Measurements from ENCODE around the gene PCBD1. TPM values are rescaled to one million over a fixed set of nuclear protein-coding genes. Genes with fewer than 3 reads are reported as not detected.

The PCBD1 gene
- total and polyA plus RNA-seq, 2 experiments from 2014 or later, result 33.3 to 78.5 TPM

DNA sequence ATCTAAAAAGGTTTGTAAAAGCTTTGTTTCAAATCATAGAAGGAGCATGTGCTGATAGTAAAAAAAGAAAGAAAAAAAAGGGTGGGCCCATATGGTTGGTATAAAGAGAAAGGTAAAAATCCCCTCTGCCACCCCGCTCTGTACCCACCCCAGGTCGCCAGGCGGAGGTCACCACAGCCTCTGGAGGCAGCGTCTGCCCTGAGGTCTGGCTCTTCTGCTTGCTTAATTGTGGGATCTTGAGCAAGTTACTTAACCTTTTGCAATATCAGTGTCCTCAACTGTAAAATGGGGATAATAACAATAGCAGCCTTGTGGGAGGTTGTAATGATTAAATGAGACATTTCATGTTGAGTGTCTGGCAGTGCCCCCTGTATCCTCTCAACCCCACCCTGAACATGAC is 10.7 kb upstream of the PCBD1 start (continued):
- TF ChIP-seq, protein P1, sequence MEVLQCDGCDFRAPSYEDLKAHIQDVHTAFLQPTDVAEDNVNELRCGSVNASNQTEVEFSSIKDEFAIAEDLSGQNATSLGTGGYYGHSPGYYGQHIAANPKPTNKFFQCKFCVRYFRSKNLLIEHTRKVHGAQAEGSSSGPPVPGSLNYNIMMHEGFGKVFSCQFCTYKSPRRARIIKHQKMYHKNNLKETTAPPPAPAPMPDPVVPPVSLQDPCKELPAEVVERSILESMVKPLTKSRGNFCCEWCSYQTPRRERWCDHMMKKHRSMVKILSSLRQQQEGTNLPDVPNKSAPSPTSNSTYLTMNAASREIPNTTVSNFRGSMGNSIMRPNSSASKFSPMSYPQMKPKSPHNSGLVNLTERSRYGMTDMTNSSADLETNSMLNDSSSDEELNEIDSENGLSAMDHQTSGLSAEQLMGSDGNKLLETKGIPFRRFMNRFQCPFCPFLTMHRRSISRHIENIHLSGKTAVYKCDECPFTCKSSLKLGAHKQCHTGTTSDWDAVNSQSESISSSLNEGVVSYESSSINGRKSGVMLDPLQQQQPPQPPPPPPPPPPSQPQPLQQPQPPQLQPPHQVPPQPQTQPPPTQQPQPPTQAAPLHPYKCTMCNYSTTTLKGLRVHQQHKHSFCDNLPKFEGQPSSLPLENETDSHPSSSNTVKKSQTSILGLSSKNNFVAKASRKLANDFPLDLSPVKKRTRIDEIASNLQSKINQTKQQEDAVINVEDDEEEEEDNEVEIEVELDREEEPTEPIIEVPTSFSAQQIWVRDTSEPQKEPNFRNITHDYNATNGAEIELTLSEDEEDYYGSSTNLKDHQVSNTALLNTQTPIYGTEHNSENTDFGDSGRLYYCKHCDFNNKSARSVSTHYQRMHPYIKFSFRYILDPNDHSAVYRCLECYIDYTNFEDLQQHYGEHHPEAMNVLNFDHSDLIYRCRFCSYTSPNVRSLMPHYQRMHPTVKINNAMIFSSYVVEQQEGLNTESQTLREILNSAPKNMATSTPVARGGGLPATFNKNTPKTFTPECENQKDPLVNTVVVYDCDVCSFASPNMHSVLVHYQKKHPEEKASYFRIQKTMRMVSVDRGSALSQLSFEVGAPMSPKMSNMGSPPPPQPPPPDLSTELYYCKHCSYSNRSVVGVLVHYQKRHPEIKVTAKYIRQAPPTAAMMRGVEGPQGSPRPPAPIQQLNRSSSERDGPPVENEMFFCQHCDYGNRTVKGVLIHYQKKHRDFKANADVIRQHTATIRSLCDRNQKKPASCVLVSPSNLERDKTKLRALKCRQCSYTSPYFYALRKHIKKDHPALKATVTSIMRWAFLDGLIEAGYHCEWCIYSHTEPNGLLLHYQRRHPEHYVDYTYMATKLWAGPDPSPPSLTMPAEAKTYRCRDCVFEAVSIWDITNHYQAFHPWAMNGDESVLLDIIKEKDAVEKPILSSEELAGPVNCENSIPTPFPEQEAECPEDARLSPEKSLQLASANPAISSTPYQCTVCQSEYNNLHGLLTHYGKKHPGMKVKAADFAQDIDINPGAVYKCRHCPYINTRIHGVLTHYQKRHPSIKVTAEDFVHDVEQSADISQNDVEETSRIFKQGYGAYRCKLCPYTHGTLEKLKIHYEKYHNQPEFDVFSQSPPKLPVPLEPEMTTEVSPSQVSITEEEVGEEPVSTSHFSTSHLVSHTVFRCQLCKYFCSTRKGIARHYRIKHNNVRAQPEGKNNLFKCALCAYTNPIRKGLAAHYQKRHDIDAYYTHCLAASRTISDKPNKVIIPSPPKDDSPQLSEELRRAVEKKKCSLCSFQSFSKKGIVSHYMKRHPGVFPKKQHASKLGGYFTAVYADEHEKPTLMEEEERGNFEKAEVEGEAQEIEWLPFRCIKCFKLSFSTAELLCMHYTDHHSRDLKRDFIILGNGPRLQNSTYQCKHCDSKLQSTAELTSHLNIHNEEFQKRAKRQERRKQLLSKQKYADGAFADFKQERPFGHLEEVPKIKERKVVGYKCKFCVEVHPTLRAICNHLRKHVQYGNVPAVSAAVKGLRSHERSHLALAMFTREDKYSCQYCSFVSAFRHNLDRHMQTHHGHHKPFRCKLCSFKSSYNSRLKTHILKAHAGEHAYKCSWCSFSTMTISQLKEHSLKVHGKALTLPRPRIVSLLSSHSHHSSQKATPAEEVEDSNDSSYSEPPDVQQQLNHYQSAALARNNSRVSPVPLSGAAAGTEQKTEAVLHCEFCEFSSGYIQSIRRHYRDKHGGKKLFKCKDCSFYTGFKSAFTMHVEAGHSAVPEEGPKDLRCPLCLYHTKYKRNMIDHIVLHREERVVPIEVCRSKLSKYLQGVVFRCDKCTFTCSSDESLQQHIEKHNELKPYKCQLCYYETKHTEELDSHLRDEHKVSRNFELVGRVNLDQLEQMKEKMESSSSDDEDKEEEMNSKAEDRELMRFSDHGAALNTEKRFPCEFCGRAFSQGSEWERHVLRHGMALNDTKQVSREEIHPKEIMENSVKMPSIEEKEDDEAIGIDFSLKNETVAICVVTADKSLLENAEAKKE (CRISPR knock-in tag; IDR thresholded peaks at IDR 0.05), result no peak
- no peak for TF ChIP-seq ZNF114 (CRISPR knock-in tag; IDR thresholded peaks at IDR 0.05)
- TF ChIP-seq STAT1 (IDR thresholded peaks at IDR 0.05; ENCODE audit: unreplicated experiment), result no peak
- TF ChIP-seq EZH2 (IDR thresholded peaks at IDR 0.05; ENCODE audit: low read depth, unreplicated experiment), result no peak
- TF ChIP-seq CREB1 (CRISPR knock-in tag; IDR thresholded peaks at IDR 0.05; ENCODE audit: low read depth), result no peak
- no peak for TF ChIP-seq NANOG (IDR thresholded peaks at IDR 0.05; ENCODE audit: borderline replicate concordance)

DNA sequence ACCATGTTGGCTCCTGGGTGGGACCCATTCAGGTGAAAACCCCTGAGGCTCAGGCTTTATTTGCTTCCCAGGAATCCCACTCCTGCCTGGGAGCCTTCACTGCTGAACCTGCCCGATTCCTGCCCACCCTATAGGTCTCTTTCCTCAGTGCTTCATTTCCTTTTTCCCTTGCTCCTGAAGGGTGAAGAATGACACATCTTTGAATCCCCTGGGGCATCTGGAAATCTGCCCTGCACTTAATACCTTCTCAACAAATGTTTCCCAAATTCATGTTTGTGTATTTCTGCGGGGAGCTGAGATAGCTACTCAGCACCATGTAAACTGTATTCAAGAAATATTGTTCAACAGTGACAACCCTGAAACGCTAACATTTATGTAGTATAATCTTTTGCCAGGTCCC is 10.3 kb upstream of the PCBD1 start:
- Mint-ChIP-seq H3K4me3 (no peak overlapping the region), H3K27ac (no peak overlapping the region), H3K4me1 (peaks cover 9% of the 10 kb centered on the region; the same call in 2 of the 3 replicates), H3K9me3 (peaks cover 4% of the 10 kb centered on the region; the same call in 2 of the 3 replicates), H3K36me3 (ENCODE audit: low read depth) (no peaks in the 10 kb centered on the region), H3K27me3 (ENCODE audit: insufficient read depth, low read depth, poor library complexity) (peaks cover 8% of the 10 kb centered on the region)
- Histone ChIP-seq H3K4me2 (no peak overlapping the region), H3K27me3 (ENCODE audit: insufficient read depth) (no peaks in the 10 kb centered on the region), H3K79me2 (replicated peaks; ENCODE audit: insufficient read depth) (no peaks in the 10 kb centered on the region), H2AFZ (no peak overlapping the region), H3F3A (replicated peaks; ENCODE audit: low read depth) (no peaks in the 10 kb centered on the region), H3K4me3 (no peak overlapping the region), H3K4me1 (ENCODE audit: insufficient read depth) (no peaks in the 10 kb centered on the region), H3K36me3 (ENCODE audit: insufficient read depth) (no peaks in the 10 kb centered on the region), H3K9me2 (ENCODE audit: insufficient read depth) (no peaks in the 10 kb centered on the region), H4K20me1 (replicated peaks; ENCODE audit: insufficient read depth) (no peaks in the 10 kb centered on the region), H3K27ac (ENCODE audit: low read depth) (no peak overlapping the region)
- TF ChIP-seq JUNB (IDR thresholded peaks at IDR 0.05; ENCODE audit: unreplicated experiment) (no peak), CREB1 (CRISPR knock-in tag; IDR thresholded peaks at IDR 0.05; ENCODE audit: low read depth) (no peak), ZNF114 (CRISPR knock-in tag; IDR thresholded peaks at IDR 0.05) (no peak)
- TF ChIP-seq, protein P2, sequence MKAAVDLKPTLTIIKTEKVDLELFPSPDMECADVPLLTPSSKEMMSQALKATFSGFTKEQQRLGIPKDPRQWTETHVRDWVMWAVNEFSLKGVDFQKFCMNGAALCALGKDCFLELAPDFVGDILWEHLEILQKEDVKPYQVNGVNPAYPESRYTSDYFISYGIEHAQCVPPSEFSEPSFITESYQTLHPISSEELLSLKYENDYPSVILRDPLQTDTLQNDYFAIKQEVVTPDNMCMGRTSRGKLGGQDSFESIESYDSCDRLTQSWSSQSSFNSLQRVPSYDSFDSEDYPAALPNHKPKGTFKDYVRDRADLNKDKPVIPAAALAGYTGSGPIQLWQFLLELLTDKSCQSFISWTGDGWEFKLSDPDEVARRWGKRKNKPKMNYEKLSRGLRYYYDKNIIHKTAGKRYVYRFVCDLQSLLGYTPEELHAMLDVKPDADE (IDR thresholded peaks at IDR 0.05), result no peak
- TF ChIP-seq, protein P3, sequence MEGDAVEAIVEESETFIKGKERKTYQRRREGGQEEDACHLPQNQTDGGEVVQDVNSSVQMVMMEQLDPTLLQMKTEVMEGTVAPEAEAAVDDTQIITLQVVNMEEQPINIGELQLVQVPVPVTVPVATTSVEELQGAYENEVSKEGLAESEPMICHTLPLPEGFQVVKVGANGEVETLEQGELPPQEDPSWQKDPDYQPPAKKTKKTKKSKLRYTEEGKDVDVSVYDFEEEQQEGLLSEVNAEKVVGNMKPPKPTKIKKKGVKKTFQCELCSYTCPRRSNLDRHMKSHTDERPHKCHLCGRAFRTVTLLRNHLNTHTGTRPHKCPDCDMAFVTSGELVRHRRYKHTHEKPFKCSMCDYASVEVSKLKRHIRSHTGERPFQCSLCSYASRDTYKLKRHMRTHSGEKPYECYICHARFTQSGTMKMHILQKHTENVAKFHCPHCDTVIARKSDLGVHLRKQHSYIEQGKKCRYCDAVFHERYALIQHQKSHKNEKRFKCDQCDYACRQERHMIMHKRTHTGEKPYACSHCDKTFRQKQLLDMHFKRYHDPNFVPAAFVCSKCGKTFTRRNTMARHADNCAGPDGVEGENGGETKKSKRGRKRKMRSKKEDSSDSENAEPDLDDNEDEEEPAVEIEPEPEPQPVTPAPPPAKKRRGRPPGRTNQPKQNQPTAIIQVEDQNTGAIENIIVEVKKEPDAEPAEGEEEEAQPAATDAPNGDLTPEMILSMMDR (conservative IDR thresholded peaks at IDR 0.05; ENCODE audit: low read depth in 2 of 2), result no peak
- no peak for DNase-seq (ENCODE audit: low spot score)
- ATAC-seq, result no peak

Measured in GM23338 (cell line).